CD4-positive, alpha-beta T cell treated with Interleukin-2 at 100 ng/mL for 4 hours (primary cell): ENCODE data around the gene CMBL.

Experiments used
- DNase-seq: peaks from one replicate; pipeline ENCODE4 v3.0.0-alpha.2; 2020; ENCODE audit warnings: low spot score

Gene CMBL

GRCh38 chr5:10310066-10310779 is 2.5 kb upstream of the CMBL start:
- no peak for DNase-seq

DNA sequence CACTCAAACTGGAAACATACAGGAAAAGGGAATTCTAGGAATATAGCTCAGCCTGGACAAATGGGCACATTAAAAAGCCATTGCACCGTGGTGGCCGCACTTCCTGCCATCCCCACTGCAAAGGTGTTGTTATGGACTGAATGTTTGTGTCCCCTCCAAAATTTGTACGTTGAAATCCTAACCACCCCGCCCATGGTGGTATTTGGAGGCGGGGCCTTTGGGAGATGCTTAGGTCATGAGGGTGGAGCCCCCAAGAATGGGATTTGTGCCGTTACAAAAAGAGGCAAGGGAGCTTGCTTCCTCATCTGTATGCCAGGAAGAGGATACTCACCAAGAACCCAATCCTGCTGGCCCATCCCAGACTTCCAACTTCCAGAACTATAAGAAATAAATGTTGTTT is 1.1 kb upstream of the CMBL start:
- no peak for DNase-seq

DNA sequence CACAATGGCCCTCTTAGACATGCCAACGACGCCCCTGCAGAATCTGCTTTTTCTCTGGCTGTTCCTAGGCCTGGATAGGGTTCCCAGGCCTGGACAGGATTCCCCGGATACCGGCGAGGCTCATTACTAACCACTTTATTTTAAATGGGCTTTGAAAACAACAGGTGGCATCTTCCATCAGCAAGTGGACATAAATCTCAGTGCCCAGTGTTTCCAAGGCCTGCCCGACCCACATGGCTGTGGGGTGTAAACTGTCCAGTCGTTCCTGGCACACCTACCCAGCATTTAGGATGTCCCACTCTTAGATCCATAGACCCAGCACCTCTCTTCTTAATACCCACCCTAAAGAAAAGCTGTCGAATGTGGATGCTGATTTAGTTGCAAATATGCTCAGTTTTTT is 896 bp downstream of the CMBL start:
- DNase-seq, result no peak

DNA sequence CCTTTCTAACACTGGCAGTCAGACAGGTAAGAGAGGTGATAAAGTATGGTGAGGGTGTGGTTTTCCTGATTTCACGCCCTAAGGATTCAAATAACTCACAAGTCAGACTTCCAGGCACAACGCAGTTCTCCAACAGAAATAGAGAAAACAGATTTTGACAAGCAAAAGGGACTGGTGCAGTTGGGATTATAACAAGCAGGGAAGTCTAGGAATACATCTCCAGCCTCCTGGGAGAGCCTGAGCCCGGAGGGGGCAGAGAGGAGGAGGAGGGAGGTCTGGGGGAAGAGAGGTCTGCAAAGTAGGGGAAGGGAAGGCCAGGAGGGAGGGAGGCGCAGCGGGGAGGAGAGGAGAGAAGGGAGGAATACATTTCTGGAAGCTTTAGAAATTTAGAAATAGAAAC is 1.6 kb downstream of the CMBL start:
- DNase-seq, result no peak

DNA sequence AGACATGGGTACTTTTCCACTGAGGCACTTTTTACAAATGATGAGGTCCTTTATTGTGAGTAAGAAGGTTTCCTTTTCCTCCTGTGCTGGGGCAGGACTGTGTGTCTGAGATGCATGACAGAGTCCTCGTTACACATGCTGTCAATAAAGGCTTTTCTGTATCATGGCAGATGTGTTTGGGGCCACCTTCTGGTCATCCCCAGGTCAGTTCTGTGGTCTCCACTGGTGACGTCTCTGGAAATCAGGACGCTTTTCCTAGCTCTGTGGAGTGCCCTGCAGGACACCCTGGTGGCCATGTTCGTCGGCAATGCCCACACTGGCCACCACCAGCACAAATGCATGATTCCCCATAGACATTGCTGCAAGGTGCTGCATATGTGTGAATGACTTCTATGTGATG is 2.8 kb downstream of the CMBL start:
- no peak for DNase-seq

DNA sequence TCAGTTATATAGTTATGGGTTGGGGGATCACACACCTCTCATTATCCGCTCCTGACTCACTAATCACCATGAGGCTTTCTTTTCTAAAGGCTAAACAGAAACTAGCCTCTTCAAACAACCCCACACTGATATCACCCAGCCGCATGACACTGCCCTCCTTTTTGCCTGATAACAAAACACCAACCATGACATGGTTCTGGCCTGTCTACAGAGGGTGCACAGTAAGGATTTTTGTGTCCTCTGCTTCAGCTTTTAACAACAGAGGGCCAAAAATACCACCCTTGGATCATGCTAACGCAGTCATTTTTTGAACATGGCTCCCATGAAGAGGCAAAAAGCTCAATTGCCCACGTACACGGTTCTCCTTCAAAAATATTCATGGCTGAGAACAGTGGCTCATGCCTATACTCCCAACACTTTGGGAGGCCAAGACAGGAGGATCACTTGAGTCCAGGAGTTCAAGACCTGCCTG is 4.0 kb downstream of the CMBL start:
- DNase-seq, result no peak

- DNase-seq, result no peak
Measured at GRCh38 chr5:10303201-10303600, 4.5 kb downstream of the CMBL start.

DNA sequence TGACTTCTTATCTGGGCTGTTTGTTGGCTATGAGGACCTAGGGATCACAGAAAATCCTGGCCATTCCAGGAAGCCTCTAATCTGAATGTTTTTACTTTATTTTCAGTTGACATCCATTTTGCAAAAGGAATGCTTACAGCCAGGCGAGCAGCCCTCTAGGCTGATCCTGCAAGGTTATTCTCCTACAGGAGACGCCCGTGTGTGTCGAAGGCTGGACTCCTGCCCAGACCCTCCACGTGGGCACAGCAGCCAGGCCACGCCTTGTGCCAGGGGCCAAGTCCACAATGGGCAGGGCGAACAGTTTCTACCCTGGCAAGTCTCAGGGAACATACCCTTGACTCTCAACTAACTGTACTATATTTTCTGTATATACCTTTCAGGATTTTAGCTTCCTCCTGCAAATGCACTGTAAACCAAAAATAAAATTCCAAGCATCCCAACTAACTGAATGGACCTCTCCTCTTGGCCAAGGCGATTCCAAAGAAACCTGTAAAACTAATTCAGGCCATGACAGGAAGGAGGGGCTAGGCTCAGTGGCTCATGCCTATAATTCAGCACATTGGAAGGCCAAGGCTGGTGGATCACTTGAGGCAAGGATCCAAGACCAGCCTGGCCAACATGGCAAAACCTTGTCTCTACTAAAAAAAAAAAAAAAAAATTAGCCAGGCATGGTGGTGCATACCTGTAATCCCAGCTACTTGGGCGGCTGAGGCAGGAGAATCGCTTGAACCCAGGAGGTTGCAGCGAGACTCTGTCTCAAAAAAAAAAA is 5.7 kb downstream of the CMBL start:
- no peak for DNase-seq

DNA sequence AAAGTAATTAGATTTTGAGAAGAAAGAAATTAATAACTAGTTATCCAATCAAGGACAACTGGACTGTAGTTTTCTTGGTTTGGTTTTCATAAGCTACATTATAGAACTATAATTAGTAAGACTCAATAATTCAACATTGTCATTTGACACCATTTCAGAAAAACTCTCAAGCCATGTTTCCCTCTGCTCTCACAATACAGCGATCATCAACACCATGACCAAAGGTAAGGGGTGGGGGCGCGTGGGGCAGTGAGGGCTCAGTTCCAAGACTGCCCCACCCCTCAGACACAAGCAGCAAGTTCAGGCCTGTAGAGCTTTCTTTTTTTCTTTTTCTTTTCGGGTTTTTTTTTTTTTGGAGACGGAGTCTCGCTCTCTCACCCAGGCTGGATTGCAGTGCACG is 6.4 kb downstream of the CMBL start:
- no peak for DNase-seq

GRCh38 chr5:10300246-10300645 is 7.5 kb downstream of the CMBL start:
- DNase-seq, result no peak

- DNase-seq, result no peak
Measured at GRCh38 chr5:10297646-10298204, 10.0 kb downstream of the CMBL start.

- DNase-seq, result no peak
Measured at GRCh38 chr5:10295619-10296326, 11.9 kb downstream of the CMBL start.

GRCh38 chr5:10293907-10294662 is 13.6 kb downstream of the CMBL start:
- no peak for DNase-seq

- DNase-seq, result no peak
Measured at GRCh38 chr5:10291692-10292339, 15.9 kb downstream of the CMBL start.

DNA sequence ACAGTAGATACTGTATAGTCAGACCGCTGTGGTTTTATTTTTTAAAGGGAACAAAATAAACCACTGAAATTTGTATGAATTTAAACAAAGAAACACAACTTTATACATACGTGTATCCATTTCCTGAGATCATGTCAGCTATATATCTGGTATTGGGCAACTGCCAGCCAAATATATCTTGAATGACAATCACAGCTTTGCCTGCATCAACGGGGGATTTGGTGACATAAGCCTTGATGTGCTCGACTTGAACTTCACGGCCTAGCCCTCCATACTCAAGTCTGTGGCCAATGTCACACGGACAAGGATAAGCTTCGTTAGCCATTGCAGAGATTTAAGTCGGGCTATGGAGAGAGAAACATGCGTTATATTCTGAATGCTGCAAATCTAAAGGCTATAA is 17.3 kb downstream of the CMBL start:
- no peak for DNase-seq

- no peak for DNase-seq
Measured at GRCh38 chr5:10289991-10290390, 17.7 kb downstream of the CMBL start.

DNA sequence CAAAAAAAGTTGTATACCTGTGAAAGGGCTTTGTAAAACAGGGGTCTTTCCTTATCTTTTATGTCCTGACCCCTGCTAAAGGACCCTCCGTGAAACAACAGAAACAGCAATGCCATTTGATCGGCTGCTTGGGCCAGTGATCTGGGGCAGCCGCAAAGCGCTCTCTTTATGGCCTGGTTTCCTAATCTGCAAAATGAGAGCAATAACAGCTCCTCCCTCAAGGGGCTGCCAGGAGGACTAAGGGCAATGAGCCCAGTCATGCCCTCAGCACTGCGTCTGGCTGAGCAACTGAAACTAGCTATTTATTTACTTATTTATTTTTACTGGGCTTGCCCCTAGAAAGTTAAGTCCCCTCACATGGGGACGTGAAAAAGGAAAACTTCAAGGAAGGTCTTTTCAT is 18.3 kb downstream of the CMBL start:
- no peak for DNase-seq

- no peak for DNase-seq
Measured at GRCh38 chr5:10288592-10289219, 19.0 kb downstream of the CMBL start.

DNA sequence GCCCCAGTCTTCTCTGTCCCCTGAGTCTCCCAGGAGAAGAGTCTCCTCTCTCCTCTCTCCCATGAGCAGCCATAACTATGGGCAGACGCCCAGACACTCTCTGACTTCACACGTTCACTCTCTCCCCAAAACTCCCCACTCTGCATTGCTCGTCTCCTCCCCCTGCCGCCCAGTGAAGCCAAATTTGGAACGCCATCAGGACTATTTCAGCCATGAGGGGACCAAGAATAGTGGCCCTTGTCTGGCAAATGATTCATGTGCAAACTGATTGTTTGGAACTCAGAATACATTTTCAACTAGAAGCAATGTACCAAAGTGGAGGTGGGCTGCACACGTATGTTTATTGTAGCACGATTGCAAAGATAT is 20.9 kb downstream of the CMBL start:
- no peak for DNase-seq

DNA sequence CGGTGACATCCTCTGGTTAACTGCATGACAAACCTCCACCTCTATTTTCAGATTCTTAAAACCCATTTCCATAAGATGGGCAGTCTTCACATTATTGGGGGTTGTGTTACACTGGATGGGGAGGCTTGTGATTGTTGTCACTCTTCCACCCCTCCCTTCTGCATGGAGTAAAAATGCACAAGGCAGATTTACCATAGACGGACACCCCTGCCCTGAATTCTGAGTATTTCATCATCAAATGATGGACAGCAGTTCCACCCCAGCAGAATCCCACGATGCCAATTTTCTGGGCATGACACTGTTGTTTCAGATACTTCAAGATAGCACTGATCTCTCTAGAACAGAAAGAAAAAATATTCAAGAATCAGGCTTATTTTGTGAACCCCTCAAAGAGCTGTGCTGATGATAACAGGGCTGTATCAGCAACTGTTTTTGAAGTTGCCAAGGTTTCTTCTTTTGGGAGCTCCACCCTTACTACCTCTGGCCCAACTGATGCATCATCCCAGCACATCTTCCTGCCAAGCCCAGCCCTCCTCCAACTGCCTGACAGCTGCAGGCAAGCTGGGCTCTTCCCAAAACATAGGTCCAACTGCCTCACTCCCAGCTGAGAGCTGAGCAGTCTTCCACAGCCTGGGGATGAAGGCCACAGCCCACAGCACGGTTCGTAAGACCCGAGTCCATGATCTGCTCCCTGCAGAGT is 21.4 kb downstream of the CMBL start:
- no peak for DNase-seq
